ENCODE results near the gene CGREF1.
"Not testable (repeated sequence)": the region's sequence is repeated elsewhere in the genome, so short reads cannot be mapped to it uniquely, and the experiment has no call there.

CGREF1 gene

GRCh38 chr2:27123302-27124150 lies 4.6 kb upstream of the CGREF1 start, which contains the start of gene ABHD1:
Gene ABHD1 (plus strand): TSS chr2:27123815. CDS start chr2:27123949, 134 bp downstream.
- TF ChIP-seq CTCF (IDR thresholded peaks at IDR 0.05; ENCODE audit: insufficient read depth, low read length, poor library complexity, severe bottlenecking): peak; percentile 1
- Histone ChIP-seq H3K27me3 (replicated peaks; ENCODE audit: control insufficient read depth, insufficient read depth, low read length) (peaks cover 3% of the 10 kb centered on the region), H3K4me3 (replicated peaks; ENCODE audit: low read depth, low read length) (peak within 1 kb of the TSS; percentile 72), H3K36me3 (ENCODE audit: control insufficient read depth, insufficient read depth, low read length) (no peaks in the 10 kb centered on the region)
- DNase-seq (ENCODE audit: extremely low read depth, insufficient read length): peak; percentile 59

DNA sequence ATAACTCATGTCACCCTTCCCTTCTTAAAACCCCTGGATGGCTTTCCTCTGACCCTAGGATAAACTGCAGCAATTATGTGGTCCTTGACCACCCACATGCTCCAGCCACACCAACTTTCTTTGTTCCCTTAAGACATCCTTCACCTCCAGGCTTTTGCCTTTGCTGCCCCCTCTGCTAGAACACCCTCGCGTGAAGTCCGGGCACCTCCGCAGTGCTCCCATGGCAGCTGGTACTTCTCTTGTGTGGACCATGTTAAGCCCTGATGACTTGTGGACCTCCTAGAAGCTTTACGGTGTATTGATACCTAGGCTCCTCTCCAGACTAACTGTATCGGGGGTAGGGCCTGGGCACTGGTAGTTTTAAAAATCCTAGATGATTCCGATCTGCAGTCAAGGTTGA lies 3.9 kb upstream of the CGREF1 start:
- TF ChIP-seq CTCF (IDR thresholded peaks at IDR 0.05; ENCODE audit: insufficient read depth, low read length, poor library complexity, severe bottlenecking): no peak
- Histone ChIP-seq H3K27me3 (replicated peaks; ENCODE audit: control insufficient read depth, insufficient read depth, low read length) (peaks cover 4% of the 10 kb centered on the region), H3K4me3 (replicated peaks; ENCODE audit: low read depth, low read length) (no peak overlapping the region), H3K36me3 (ENCODE audit: control insufficient read depth, insufficient read depth, low read length) (no peaks in the 10 kb centered on the region)
- no peak for DNase-seq (ENCODE audit: extremely low read depth, insufficient read length)

DNA sequence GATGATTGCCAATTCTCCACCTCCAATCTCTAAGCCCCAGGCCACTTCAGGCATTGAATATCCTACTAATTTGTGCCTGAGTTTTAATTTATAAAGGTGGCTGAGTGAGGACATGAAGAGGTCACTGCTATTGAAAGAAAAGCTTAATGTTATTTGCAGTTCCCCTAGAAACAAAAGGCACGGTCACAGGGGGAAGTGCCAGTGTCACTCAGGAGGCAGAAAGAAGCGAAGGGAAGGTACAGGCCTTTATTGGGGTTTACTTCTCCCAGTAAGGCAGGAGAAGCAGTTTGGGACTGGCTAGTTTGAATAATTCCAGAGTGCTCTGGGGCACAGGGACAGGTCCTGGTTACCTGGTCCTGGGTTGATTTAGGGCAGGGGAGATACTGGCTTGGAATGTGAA lies 3.0 kb upstream of the CGREF1 start:
- no peak overlapping the region for H3K4me3 ChIP-seq (replicated peaks; ENCODE audit: low read depth, low read length)
- TF ChIP-seq CTCF (IDR thresholded peaks at IDR 0.05; ENCODE audit: insufficient read depth, low read length, poor library complexity, severe bottlenecking): no peak
- no peak for DNase-seq (ENCODE audit: extremely low read depth, insufficient read length)
- H3K36me3 ChIP-seq (ENCODE audit: control insufficient read depth, insufficient read depth, low read length): no peaks in the 10 kb centered on the region
- peaks cover 4% of the 10 kb centered on the region for H3K27me3 ChIP-seq (replicated peaks; ENCODE audit: control insufficient read depth, insufficient read depth, low read length)

- H3K27me3 ChIP-seq (replicated peaks; ENCODE audit: control insufficient read depth, insufficient read depth, low read length): not testable (repeated sequence)
Observed at GRCh38 chr2:27119330-27119670, 372 bp upstream of the CGREF1 start.

GRCh38 chr2:27117995-27118524 lies 868 bp downstream of the CGREF1 start:
- H3K27me3 ChIP-seq (replicated peaks; ENCODE audit: control insufficient read depth, insufficient read depth, low read length): peaks cover 4% of the 10 kb centered on the region
- H3K4me3 ChIP-seq (replicated peaks; ENCODE audit: low read depth, low read length): no peak overlapping the region
- DNase-seq (ENCODE audit: extremely low read depth, insufficient read length): no peak
- H3K36me3 ChIP-seq (ENCODE audit: control insufficient read depth, insufficient read depth, low read length): no peaks in the 10 kb centered on the region
- no peak for TF ChIP-seq CTCF (IDR thresholded peaks at IDR 0.05; ENCODE audit: insufficient read depth, low read length, poor library complexity, severe bottlenecking)

More at GRCh38 chr2:27119330-27119670, 372 bp upstream of the CGREF1 start:
- not testable (repeated sequence) for DNase-seq (ENCODE audit: extremely low read depth, insufficient read length); H3K4me3 ChIP-seq (replicated peaks; ENCODE audit: low read depth, low read length); H3K36me3 ChIP-seq (ENCODE audit: control insufficient read depth, insufficient read depth, low read length)

DNA sequence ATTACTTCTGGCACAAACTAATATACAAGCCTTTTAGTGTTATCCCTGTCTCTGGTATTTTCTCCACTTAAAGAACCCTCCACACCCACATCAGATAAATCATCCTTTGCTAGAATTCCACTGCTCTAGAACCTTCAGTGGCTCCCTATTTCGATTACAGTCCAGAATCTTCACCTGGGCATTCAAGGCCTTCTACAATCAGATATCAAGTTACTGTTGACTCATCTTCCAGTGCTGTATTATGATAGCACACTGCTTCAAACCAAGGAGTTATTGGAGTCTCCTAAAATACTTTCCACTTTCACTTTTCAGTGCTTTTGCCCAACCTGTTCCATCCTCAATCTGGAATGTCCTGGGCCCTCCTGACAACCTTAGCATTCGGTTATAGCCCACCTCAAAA lies 3.4 kb downstream of the CGREF1 start:
- no peak for DNase-seq (ENCODE audit: extremely low read depth, insufficient read length)
- Histone ChIP-seq H3K4me3 (replicated peaks; ENCODE audit: low read depth, low read length) (no peak overlapping the region), H3K36me3 (ENCODE audit: control insufficient read depth, insufficient read depth, low read length) (no peaks in the 10 kb centered on the region), H3K27me3 (replicated peaks; ENCODE audit: control insufficient read depth, insufficient read depth, low read length) (peaks cover 4% of the 10 kb centered on the region)
- no peak for TF ChIP-seq CTCF (IDR thresholded peaks at IDR 0.05; ENCODE audit: insufficient read depth, low read length, poor library complexity, severe bottlenecking)

GRCh38 chr2:27111392-27112078 lies 7.4 kb downstream of the CGREF1 start:
- not testable (repeated sequence) for DNase-seq (ENCODE audit: extremely low read depth, insufficient read length); H3K36me3 ChIP-seq (ENCODE audit: control insufficient read depth, insufficient read depth, low read length); H3K27me3 ChIP-seq (replicated peaks; ENCODE audit: control insufficient read depth, insufficient read depth, low read length); H3K4me3 ChIP-seq (replicated peaks; ENCODE audit: low read depth, low read length)

- not testable (repeated sequence) for H3K27me3 ChIP-seq (replicated peaks; ENCODE audit: control insufficient read depth, insufficient read depth, low read length); DNase-seq (ENCODE audit: extremely low read depth, insufficient read length); H3K4me3 ChIP-seq (replicated peaks; ENCODE audit: low read depth, low read length); H3K36me3 ChIP-seq (ENCODE audit: control insufficient read depth, insufficient read depth, low read length)
Observed at GRCh38 chr2:27110603-27111352, 8.2 kb downstream of the CGREF1 start.
